Measurements from ENCODE around the gene HLA-DQA2.

DNA sequence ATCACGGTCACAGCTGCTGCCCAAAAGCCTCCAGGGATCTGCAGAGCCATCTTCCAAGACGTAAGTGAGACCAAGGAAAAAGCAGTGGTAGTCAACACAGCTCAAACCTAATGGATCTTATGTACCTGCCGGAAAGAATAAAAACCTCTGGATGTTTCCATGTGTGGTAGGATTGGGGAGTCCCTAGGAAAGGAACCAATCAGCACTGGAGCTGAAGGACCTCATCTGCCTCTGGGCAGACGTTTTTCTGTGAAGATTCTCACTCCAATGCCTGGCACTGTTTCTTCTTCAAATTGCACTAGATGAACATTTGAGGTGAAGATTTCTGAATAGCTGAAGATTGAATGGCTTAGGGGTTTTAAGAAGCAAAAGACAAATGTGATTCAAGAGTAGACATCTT is 22.2 kb downstream of the HLA-DQA2 start, which contains the start of gene HLA-DQB2:
- TF ChIP-seq, protein P1, sequence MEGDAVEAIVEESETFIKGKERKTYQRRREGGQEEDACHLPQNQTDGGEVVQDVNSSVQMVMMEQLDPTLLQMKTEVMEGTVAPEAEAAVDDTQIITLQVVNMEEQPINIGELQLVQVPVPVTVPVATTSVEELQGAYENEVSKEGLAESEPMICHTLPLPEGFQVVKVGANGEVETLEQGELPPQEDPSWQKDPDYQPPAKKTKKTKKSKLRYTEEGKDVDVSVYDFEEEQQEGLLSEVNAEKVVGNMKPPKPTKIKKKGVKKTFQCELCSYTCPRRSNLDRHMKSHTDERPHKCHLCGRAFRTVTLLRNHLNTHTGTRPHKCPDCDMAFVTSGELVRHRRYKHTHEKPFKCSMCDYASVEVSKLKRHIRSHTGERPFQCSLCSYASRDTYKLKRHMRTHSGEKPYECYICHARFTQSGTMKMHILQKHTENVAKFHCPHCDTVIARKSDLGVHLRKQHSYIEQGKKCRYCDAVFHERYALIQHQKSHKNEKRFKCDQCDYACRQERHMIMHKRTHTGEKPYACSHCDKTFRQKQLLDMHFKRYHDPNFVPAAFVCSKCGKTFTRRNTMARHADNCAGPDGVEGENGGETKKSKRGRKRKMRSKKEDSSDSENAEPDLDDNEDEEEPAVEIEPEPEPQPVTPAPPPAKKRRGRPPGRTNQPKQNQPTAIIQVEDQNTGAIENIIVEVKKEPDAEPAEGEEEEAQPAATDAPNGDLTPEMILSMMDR (IDR thresholded peaks at IDR 0.05), result no peak
- no peak for TF ChIP-seq POLR2AphosphoS5 (IDR thresholded peaks at IDR 0.05)
- no peak for TF ChIP-seq POLR2A (IDR thresholded peaks at IDR 0.05; ENCODE audit: low read depth)
